OCI-LY3 (cell line): Measurements from ENCODE around the gene USF1.

Experiments
- H2AFZ ChIP-seq: fragments of 200-600, 300-600 bp; shearing (Covaris generic); 2 replicates; pipeline ENCODE4 v1.6.0; 2014; ENCODE audit warnings: antibody characterized with exemption, low read depth, low read length
- H3K27ac ChIP-seq: fragments of 200-600, 300-600 bp; sonication (generic); 2 replicates; pipeline ENCODE4 v1.5.1; 2014; ENCODE audit warnings: mild to moderate bottlenecking, low read length, moderate library complexity, mixed read lengths
- H3K27me3 ChIP-seq: fragments of 200-600, 300-600 bp; sonication (generic); 2 replicates; pipeline ENCODE4 v1.6.1; 2014; ENCODE audit warnings: low read depth, low read length, mixed read lengths
- H3K36me3 ChIP-seq: fragments of 200-600, 300-600 bp; sonication (generic); replicated peaks from 2 replicates; pipeline ENCODE3; 2014; ENCODE audit warnings: low read depth, low read length, mixed read lengths
- H3K4me1 ChIP-seq: fragments of 300-600, 200-600 bp; sonication (generic); 2 replicates; pipeline ENCODE4 v1.6.1; 2014; ENCODE audit warnings: low read length, mixed read lengths
- H3K4me2 ChIP-seq: fragments of 200-600, 300-600 bp; sonication (generic); 2 replicates; pipeline ENCODE4 v1.6.1; 2014; ENCODE audit warnings: low read length, mixed read lengths
- H3K4me3 ChIP-seq: fragments of 300-600, 200-600 bp; sonication (generic); 2 replicates; pipeline ENCODE4 v1.5.1; 2014; ENCODE audit warnings: antibody characterized with exemption, mild to moderate bottlenecking, low read length, moderate library complexity
- H3K79me2 ChIP-seq: fragments of 300-600, 200-600 bp; shearing (Covaris generic); 2 replicates; pipeline ENCODE4 v1.6.1; 2014; ENCODE audit warnings: mild to moderate bottlenecking, low read length, mixed read lengths
- H3K9ac ChIP-seq: fragments of 300-600, 200-600 bp; shearing (Covaris generic); 2 replicates; pipeline ENCODE4 v1.6.0; 2014; ENCODE audit warnings: mild to moderate bottlenecking, low read length, moderate library complexity
- H3K9me3 ChIP-seq: fragments of 200-600, 300-600 bp; shearing (Covaris generic); 2 replicates; pipeline ENCODE4 v1.6.1; 2014; ENCODE audit warnings: low read length, mixed read lengths; ENCODE audit not compliant: insufficient read depth
- H4K20me1 ChIP-seq: fragments of 200-600, 300-600 bp; sonication (generic); 2 replicates; pipeline ENCODE4 v1.6.1; 2016; ENCODE audit warnings: low read length, mixed read lengths; ENCODE audit not compliant: insufficient read depth
- CTCF ChIP-seq: fragments of 200-600, 300-600 bp; sonication (generic); IDR thresholded peaks from 2 replicates; pipeline ENCODE4 v1.5.1; 2014; ENCODE audit warnings: antibody characterized with exemption, low read length, low read depth
- EZH2phosphoT487 ChIP-seq: fragments of 200-600 bp; shearing (Covaris generic); IDR thresholded peaks from 2 replicates; pipeline ENCODE4 v1.6.1; 2018; ENCODE audit warnings: antibody characterized with exemption, mixed run types, low read depth

The USF1 gene

DNA sequence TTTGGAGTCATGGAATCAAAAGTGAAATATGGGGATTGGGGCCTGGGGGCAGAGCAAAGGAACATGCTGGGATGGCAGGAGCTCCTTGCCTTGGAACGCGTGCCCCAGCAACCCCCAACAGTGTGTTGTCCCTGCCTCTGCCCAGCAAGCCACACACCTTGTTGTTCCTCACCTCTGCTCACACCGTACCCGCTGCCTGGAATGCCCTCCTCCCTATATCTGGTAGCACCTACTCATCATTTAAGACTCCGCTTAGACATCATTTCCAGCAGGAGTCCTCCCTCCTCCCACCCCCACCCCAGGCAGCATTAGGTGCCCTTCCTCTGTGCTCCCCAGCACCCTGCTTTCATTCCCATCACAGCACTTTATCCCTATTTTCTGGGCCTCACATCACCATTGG, 35.7 kb upstream of the USF1 start:
- Histone ChIP-seq H3K4me2 (no peak overlapping the region), H3K27me3 (no peaks in the 10 kb centered on the region), H2AFZ (no peak overlapping the region), H3K36me3 (no peaks in the 10 kb centered on the region), H3K79me2 (no peaks in the 10 kb centered on the region), H3K27ac (no peak overlapping the region), H3K4me3 (no peak overlapping the region), H3K9ac (no peak overlapping the region), H3K4me1 (no peaks in the 10 kb centered on the region), H4K20me1 (no peaks in the 10 kb centered on the region), H3K9me3 (no peaks in the 10 kb centered on the region)
- no peak for TF ChIP-seq CTCF
- no peak for TF ChIP-seq EZH2phosphoT487

DNA sequence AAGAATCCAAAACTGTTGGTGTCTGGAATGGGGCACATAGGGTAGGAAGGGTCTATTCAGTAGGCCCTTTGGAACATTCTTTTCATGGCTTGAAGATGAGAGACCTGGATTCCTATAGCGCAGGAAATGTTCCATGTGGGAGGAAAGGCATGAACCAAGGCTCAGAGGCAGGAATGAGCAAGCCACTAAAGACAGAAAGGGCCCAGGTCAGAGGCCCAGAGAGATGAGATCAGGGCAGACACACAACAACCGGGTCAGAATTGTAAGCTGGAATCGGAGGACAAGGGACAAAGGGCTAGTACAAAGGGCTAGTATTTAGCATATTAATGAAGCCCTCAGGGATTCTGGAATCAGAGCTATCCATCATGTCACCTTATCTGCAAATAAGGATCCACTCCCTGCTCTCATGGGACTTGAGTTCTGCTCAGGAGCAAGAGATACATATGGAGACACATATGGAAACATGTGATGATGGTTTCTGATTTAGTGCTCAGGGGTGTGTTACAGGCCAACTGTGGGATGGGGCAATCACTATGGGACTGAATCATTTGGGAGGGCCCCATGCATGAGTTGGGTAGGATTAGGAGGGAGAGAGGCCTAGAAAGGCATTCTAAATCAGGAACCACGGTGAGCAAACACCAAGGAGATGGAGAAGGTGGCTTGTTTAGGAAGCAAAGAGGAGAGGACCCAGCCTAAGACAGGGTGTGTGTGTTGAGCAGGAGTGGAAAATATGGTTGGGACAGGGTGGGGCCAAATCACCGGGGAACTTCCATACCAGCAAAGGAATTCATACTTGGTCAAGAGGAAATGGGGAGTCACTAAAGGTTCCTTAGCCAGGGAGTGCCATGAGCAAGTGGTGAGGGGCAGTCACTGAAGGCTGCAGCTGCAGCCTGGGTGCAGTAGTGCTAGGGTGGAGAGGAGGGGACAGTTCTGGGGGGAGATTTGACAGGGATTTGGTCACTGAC, 34.9 kb upstream of the USF1 start:
- no peak overlapping the region for H3K4me2 ChIP-seq
- no peaks in the 10 kb centered on the region for H3K27me3 ChIP-seq
- H3K9me3 ChIP-seq, result no peaks in the 10 kb centered on the region
- H3K79me2 ChIP-seq, result no peaks in the 10 kb centered on the region
- no peaks in the 10 kb centered on the region for H4K20me1 ChIP-seq
- TF ChIP-seq CTCF, result no peak
- no peak overlapping the region for H3K27ac ChIP-seq
- no peak overlapping the region for H2AFZ ChIP-seq
- no peaks in the 10 kb centered on the region for H3K4me1 ChIP-seq
- H3K36me3 ChIP-seq, result no peaks in the 10 kb centered on the region
- H3K9ac ChIP-seq, result no peak overlapping the region
- H3K4me3 ChIP-seq, result no peak overlapping the region

DNA sequence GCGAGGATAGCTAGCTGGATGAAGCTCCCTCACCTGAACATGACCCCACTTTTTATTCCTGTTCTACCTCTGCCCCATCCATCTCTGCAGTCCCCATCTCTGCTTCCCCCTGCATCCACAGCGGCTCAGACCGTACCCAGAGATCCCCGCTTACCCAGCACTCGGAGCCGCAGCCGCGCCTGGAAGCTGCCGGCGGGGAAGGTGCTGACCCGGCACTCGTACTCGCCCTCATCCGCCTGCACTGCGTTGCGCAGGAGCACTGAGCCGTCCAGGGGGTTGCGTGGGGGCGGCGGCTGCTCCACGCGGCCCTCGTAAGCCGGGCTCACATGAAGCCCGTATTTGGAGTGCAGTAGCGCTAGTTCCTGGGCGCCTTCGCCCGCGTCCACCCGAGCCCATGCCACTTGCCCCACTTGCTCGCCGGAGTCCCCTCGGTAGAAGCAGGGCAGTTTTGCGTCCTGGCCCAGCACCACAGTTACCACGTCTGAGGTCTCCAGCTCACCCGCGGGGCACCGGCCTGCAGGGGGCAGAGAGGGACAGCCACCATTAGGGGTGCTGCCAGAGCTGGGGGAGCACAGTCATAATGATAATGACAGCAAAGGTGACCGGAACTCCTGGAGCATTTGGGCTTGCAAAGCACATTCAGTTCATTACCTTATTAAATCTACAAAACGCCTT, 33.8 kb upstream of the USF1 start:
- H3K9me3 ChIP-seq, result no peaks in the 10 kb centered on the region
- H4K20me1 ChIP-seq, result no peaks in the 10 kb centered on the region
- no peak overlapping the region for H3K27ac ChIP-seq
- TF ChIP-seq CTCF, result no peak; the same call in 1 of the 2 replicates
- no peak for TF ChIP-seq EZH2phosphoT487
- H3K4me3 ChIP-seq, result no peak overlapping the region
- H3K4me2 ChIP-seq, result no peak overlapping the region
- H3K9ac ChIP-seq, result no peak overlapping the region
- H2AFZ ChIP-seq, result no peak overlapping the region
- no peaks in the 10 kb centered on the region for H3K79me2 ChIP-seq
- H3K36me3 ChIP-seq, result no peaks in the 10 kb centered on the region
- no peaks in the 10 kb centered on the region for H3K4me1 ChIP-seq
- H3K27me3 ChIP-seq, result no peaks in the 10 kb centered on the region

GRCh38 chr1:161077426-161077825, 31.6 kb upstream of the USF1 start:
- Histone ChIP-seq H3K9ac (no peak overlapping the region), H3K4me2 (no peak overlapping the region), H2AFZ (no peak overlapping the region), H3K79me2 (no peaks in the 10 kb centered on the region), H3K27ac (no peak overlapping the region), H4K20me1 (no peaks in the 10 kb centered on the region), H3K9me3 (no peaks in the 10 kb centered on the region), H3K4me3 (no peak overlapping the region), H3K27me3 (no peaks in the 10 kb centered on the region), H3K4me1 (no peaks in the 10 kb centered on the region), H3K36me3 (no peaks in the 10 kb centered on the region)
- no peak for TF ChIP-seq CTCF
